CD4-positive, alpha-beta T cell (primary cell): ENCODE measurements around the gene SPATS2L. TPM values are rescaled to one million over a fixed set of nuclear protein-coding genes. Genes with fewer than 3 reads are reported as not detected.
A peak's percentile ranks its signal among the peaks of the same experiment; 100 is the strongest.

Experiments used
- ATAC-seq: fragments of 200-7000 bp; cut with Tn5 transposase; one replicate; pipeline ENCODE4 v1.10.0; 2022; ENCODE audit warnings: mild to moderate bottlenecking; ENCODE audit not compliant: poor library complexity
- CTCF ChIA-PET: fragments of 350-600 bp; sonication (Branson Sonifier 250); formaldehyde crosslinking; loops from one replicate; lab custom pipeline; 2021; ENCODE audit warnings: antibody characterized with exemption, inconsistent platforms; lab: Charles Lee
- POLR2A ChIA-PET: fragments of 350-600 bp; sonication (Branson Sonifier 250); formaldehyde crosslinking; loops from one replicate; lab custom pipeline; 2021; ENCODE audit warnings: antibody characterized with exemption, inconsistent platforms; lab: Charles Lee
- DNase-seq, 14 experiments: peaks; one replicate each; pipeline ENCODE4 v3.0.0-alpha.2; 2013 to 2020; ENCODE audit warnings: mixed read lengths in 2 of 14
- H3K27ac ChIP-seq, 2 donors: one replicate each; pipeline versions ENCODE4 v1.5.1 to v1.7.0; 2013; ENCODE audit warnings: low read length in 2 of 2, low read depth in 1 of 2, mild to moderate bottlenecking in 1 of 2
- H3K27me3 ChIP-seq, 2 experiments: 1 replicate in 1 of 2; 2 replicates in 1 of 2; pipeline versions ENCODE4 v1.6.1 to v1.7.0; 2013; ENCODE audit warnings: low read length in 2 of 2, control low read depth in 1 of 2, mild to moderate bottlenecking in 1 of 2, moderate library complexity in 1 of 2; ENCODE audit not compliant: insufficient read depth in 2 of 2, control insufficient read depth in 1 of 2
- H3K36me3 ChIP-seq: one replicate; pipeline ENCODE4 v1.6.1; 2013; ENCODE audit warnings: low read length, control low read depth; ENCODE audit not compliant: insufficient read depth
- H3K4me1 ChIP-seq: one replicate; pipeline ENCODE4 v1.6.1; 2013; ENCODE audit warnings: low read length, control low read depth; ENCODE audit not compliant: insufficient read depth
- H3K4me3 ChIP-seq: one replicate; pipeline ENCODE4 v1.5.1; 2013; ENCODE audit warnings: mild to moderate bottlenecking, low read length, moderate library complexity
- H3K9me3 ChIP-seq, 2 experiments: 1 replicate in 1 of 2; 2 replicates in 1 of 2; pipeline versions ENCODE4 v1.6.1 to v1.7.0; 2013; ENCODE audit warnings: low read length in 2 of 2, mild to moderate bottlenecking in 2 of 2, control low read depth in 1 of 2, moderate library complexity in 1 of 2; ENCODE audit not compliant: control insufficient read depth in 1 of 2, insufficient read depth in 1 of 2
- H3K27ac Mint-ChIP-seq: one replicate; pipeline ENCODE4 v1.8.0; 2020; ENCODE audit warnings: mixed read lengths
- H3K27me3 Mint-ChIP-seq: one replicate; pipeline ENCODE4 v1.8.0; 2021; ENCODE audit warnings: mixed read lengths
- H3K36me3 Mint-ChIP-seq: one replicate; pipeline ENCODE4 v1.8.0; 2021; ENCODE audit warnings: low read depth, mixed read lengths
- H3K4me1 Mint-ChIP-seq: one replicate; pipeline ENCODE4 v1.8.0; 2021; ENCODE audit warnings: low read depth, mixed read lengths
- H3K4me3 Mint-ChIP-seq: one replicate; pipeline ENCODE4 v1.8.0; 2020; ENCODE audit warnings: mild to moderate bottlenecking, mixed read lengths
- H3K9me3 Mint-ChIP-seq: one replicate; pipeline ENCODE4 v1.8.0; 2020; ENCODE audit warnings: mixed read lengths
- intact Hi-C, 2 experiments: fragments of 100-400 bp; cut with DNase I in 1 of 2; cut with micrococcal nuclease in 1 of 2; formaldehyde crosslinking; loops; one replicate each; pipeline versions ENCODE4 v1.15.1 to v1.9.0; 2023 to 2025; cut with DNase I, micrococcal nuclease
- total RNA-seq, 174 experiments: library from RNA in 2 of 174; stranded (reverse) in 2 of 174; gene quantifications; one replicate each; pipeline ENCODE4 v1.2.3 and lab custom pipeline; 2021 to 2026
- TF ChIP-seq, protein P1 (sequence below): fragments of 200-600 bp; IDR thresholded peaks from one replicate; pipeline ENCODE4 v1.8.0; 2022; ENCODE audit warnings: antibody characterized with exemption, mild to moderate bottlenecking

The SPATS2L gene
- total RNA-seq, 2 experiments from 2014 or later: 4.0 to 4.4 TPM

- no peaks in the 10 kb centered on the region for H3K9me3 Mint-ChIP-seq
- H3K27me3 ChIP-seq: no peaks in the 10 kb centered on the region
- no peak overlapping the region for H3K4me3 ChIP-seq
- no peak overlapping the region for H3K27ac Mint-ChIP-seq
- no peak for ATAC-seq
- H3K36me3 Mint-ChIP-seq: no peaks in the 10 kb centered on the region
- H3K36me3 ChIP-seq: no peaks in the 10 kb centered on the region
- POLR2A ChIA-PET: no interaction called here
- peaks cover 10% of the 10 kb centered on the region for H3K4me1 ChIP-seq
- CTCF ChIA-PET: no interaction called here
- no peaks in the 10 kb centered on the region for H3K27me3 Mint-ChIP-seq
- no peak overlapping the region for H3K27ac ChIP-seq
- peak in 1 of 14 experiments; percentile 22 for DNase-seq
- H3K4me1 Mint-ChIP-seq: no peaks in the 10 kb centered on the region
- intact Hi-C loops: no loop called here
- no peaks in the 10 kb centered on the region for H3K9me3 ChIP-seq
- no peak overlapping the region for H3K4me3 Mint-ChIP-seq
- TF ChIP-seq, protein P1, sequence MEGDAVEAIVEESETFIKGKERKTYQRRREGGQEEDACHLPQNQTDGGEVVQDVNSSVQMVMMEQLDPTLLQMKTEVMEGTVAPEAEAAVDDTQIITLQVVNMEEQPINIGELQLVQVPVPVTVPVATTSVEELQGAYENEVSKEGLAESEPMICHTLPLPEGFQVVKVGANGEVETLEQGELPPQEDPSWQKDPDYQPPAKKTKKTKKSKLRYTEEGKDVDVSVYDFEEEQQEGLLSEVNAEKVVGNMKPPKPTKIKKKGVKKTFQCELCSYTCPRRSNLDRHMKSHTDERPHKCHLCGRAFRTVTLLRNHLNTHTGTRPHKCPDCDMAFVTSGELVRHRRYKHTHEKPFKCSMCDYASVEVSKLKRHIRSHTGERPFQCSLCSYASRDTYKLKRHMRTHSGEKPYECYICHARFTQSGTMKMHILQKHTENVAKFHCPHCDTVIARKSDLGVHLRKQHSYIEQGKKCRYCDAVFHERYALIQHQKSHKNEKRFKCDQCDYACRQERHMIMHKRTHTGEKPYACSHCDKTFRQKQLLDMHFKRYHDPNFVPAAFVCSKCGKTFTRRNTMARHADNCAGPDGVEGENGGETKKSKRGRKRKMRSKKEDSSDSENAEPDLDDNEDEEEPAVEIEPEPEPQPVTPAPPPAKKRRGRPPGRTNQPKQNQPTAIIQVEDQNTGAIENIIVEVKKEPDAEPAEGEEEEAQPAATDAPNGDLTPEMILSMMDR: no peak
Observed at GRCh38 chr2:200405599-200406298, 99.3 kb downstream of the SPATS2L start.

- H3K4me3 Mint-ChIP-seq: no peak overlapping the region
- no peaks in the 10 kb centered on the region for H3K4me1 Mint-ChIP-seq
- DNase-seq (no peak), ATAC-seq (no peak)
- H3K9me3 ChIP-seq: no peaks in the 10 kb centered on the region
- no peaks in the 10 kb centered on the region for H3K36me3 Mint-ChIP-seq
- H3K36me3 ChIP-seq: no peaks in the 10 kb centered on the region
- H3K27ac ChIP-seq: no peak overlapping the region
- intact Hi-C loops: no loop called here
- no peak overlapping the region for H3K4me3 ChIP-seq
- no peak overlapping the region for H3K27ac Mint-ChIP-seq
- TF ChIP-seq, protein P1: no peak
- H3K4me1 ChIP-seq: peaks cover 10% of the 10 kb centered on the region
- H3K9me3 Mint-ChIP-seq: no peaks in the 10 kb centered on the region
- CTCF ChIA-PET: no interaction called here
- H3K27me3 Mint-ChIP-seq: no peaks in the 10 kb centered on the region
- no peaks in the 10 kb centered on the region for H3K27me3 ChIP-seq
- POLR2A ChIA-PET: no interaction called here
Observed at GRCh38 chr2:200406379-200406778, 99.9 kb downstream of the SPATS2L start.

GRCh38 chr2:200408428-200409316 is 102.2 kb downstream of the SPATS2L start:
- H3K4me1 Mint-ChIP-seq: no peaks in the 10 kb centered on the region
- H3K27me3 Mint-ChIP-seq: no peaks in the 10 kb centered on the region
- intact Hi-C loops: no loop called here
- H3K9me3 Mint-ChIP-seq: no peaks in the 10 kb centered on the region
- H3K4me3 ChIP-seq: no peak overlapping the region
- TF ChIP-seq, protein P1: no peak
- ChIA-PET CTCF (no interaction called here), POLR2A (no interaction called here)
- no peak for ATAC-seq
- H3K9me3 ChIP-seq: no peaks in the 10 kb centered on the region
- H3K4me1 ChIP-seq: peaks cover 10% of the 10 kb centered on the region
- H3K36me3 Mint-ChIP-seq: no peaks in the 10 kb centered on the region
- DNase-seq: no peak
- H3K4me3 Mint-ChIP-seq: no peak overlapping the region
- H3K27ac ChIP-seq: no peak overlapping the region
- H3K27me3 ChIP-seq: no peaks in the 10 kb centered on the region
- H3K36me3 ChIP-seq: no peaks in the 10 kb centered on the region
- H3K27ac Mint-ChIP-seq: no peak overlapping the region
